ENCODE measurements around the gene CEP128.

The CEP128 gene

DNA sequence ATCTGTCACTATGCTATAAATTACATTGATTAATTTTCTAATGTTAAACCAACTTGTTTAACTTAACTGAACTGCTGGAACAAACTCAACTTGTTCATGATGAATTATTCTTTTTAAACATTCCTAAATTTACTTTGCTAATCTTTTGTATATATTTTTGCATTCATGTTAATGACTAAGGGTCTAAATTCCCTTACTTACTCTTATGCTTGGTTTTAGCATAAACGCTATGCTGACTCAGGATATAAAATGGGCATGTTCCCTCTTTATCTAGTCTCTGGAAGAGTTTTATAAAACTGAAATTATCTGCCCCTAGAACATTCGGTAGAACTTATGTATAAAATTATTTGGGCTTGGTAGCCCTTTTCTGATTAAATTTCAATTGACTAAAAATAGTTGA, 387.4 kb downstream of the CEP128 start:
- DNase-seq (ENCODE audit: low read depth): no peak
- no peak for TF ChIP-seq CTCF (IDR thresholded peaks at IDR 0.05; ENCODE audit: control insufficient read depth, insufficient read depth, low read depth, low read length, missing control alignments)
- H3K4me3 ChIP-seq (ENCODE audit: control insufficient read depth, low read depth, low read length): no peak overlapping the region

DNA sequence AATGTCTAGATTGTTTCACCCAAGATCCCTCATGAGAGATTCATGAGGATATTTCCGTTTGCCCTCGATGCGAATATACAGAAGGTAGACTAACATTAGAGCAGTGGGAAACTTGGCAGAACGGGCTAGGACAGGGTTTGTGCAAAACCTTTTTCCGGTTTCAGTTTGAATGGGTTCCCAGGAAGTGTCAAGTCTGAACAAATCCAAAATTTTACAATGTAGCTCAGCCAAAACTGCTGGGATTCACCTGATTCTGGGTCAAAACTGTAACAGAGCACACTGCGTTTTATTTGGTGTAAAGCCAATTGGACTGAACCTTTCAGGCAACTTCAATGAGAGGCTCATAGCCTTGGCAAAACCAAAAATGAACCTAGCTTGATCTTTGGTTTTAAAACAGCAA, 392.4 kb downstream of the CEP128 start:
- H3K4me3 ChIP-seq (ENCODE audit: control insufficient read depth, low read depth, low read length): no peak overlapping the region
- no peak for DNase-seq (ENCODE audit: low read depth)
- TF ChIP-seq CTCF (IDR thresholded peaks at IDR 0.05; ENCODE audit: control insufficient read depth, insufficient read depth, low read depth, low read length, missing control alignments): no peak

DNA sequence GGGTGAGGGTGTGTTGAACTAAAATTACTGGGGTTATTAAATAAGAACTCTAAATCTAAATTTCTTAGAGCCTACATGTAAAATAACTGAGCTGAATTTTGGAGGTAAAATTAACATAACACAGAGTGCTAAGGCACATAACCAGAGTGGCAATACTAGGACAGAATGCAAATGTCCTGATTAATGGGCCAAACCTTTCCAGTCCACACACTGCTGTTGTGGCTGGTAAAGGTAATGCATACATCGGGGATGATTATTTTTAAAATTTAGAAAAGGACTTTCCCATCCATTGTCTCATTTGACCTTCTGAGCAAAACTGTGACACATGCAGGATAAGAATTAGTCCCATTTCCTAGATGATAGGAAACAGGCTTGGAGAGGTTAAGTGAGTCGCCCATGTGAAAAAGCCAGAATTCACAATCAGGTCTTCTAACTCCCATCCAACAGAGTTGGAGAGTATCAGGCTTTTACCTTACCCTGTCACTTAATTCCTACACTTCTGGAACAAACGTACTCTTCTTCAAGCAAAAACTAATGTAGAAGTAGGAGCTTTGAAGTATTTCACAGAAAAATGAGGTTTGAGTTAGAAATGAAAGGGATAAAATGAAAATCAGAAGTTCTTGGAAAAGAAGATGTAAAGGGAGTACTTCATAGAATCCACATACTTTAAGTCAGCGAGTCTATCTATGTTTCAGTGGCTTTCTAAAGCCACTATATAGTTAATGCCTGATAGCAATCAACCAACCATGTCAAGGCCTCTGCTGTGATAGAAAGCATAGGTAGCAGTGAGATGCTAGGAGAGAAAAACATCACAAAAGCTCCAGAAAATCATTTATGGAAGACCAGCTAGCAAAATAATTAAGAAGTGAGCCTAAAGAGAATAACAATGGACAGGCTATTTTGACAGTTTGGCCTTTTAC, 395.3 kb downstream of the CEP128 start:
- TF ChIP-seq CTCF (IDR thresholded peaks at IDR 0.05; ENCODE audit: control insufficient read depth, insufficient read depth, low read depth, low read length, missing control alignments): no peak
- DNase-seq (ENCODE audit: low read depth): no peak
- H3K4me3 ChIP-seq (ENCODE audit: control insufficient read depth, low read depth, low read length): no peak overlapping the region

- no peak for DNase-seq (ENCODE audit: low read depth)
- TF ChIP-seq CTCF (IDR thresholded peaks at IDR 0.05; ENCODE audit: control insufficient read depth, insufficient read depth, low read depth, low read length, missing control alignments): no peak
Measured at GRCh38 chr14:80544366-80544765, 397.2 kb downstream of the CEP128 start.

GRCh38 chr14:80543211-80543610, 398.3 kb downstream of the CEP128 start:
- DNase-seq (ENCODE audit: low read depth): no peak
- no peak overlapping the region for H3K4me3 ChIP-seq (ENCODE audit: control insufficient read depth, low read depth, low read length)
- no peak for TF ChIP-seq CTCF (IDR thresholded peaks at IDR 0.05; ENCODE audit: control insufficient read depth, insufficient read depth, low read depth, low read length, missing control alignments)

More at GRCh38 chr14:80544366-80544765, 397.2 kb downstream of the CEP128 start:
- H3K4me3 ChIP-seq (ENCODE audit: control insufficient read depth, low read depth, low read length): no peak overlapping the region

- TF ChIP-seq CTCF (IDR thresholded peaks at IDR 0.05; ENCODE audit: control insufficient read depth, insufficient read depth, low read depth, low read length, missing control alignments): no peak
- H3K4me3 ChIP-seq (ENCODE audit: control insufficient read depth, low read depth, low read length): no peak overlapping the region
- DNase-seq (ENCODE audit: low read depth): no peak
Measured at GRCh38 chr14:80538633-80539375, 402.7 kb downstream of the CEP128 start.
